Measurements from ENCODE around the gene PKD1L1. TPM values are rescaled to one million over a fixed set of nuclear protein-coding genes. Genes with fewer than 3 reads are reported as not detected.

PKD1L1 gene
- polyA plus RNA-seq, 1 donor (not counting 4 experiments of a cell fraction or from before 2014, with no cell fraction given): 0.04 TPM

DNA sequence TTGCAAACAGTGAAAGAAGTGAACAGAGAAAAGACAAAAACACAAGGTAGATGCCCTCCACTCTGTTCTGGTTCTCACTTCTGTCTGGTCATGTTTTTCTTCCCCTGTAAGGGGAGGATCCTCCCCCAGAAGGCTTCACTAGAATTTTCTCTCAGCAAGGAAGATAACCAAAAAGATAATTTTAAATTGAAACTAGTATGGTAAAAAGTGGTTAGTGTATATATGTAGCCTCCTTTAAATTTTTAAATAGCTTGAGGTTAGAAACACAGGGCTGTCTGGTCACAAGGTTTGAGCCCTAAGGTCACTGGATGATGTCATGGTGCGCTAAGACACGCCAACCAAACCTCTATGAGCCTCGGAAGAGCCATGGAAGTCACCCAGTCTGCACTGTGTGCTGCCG, 5.6 kb upstream of the PKD1L1 start:
- dilution Hi-C loops (cut with MboI; ENCODE audit: extremely low pct_ligation_motif_present, low sequenced_read_pairs): no loop called here
- Histone ChIP-seq H3K4me3 (ENCODE audit: control insufficient read depth in 2 of 3, extremely low read depth in 1 of 3, insufficient read depth in 2 of 3, low read depth in 1 of 3, low read length in 3 of 3) (no peak overlapping the region), H3K9me3 (ENCODE audit: control insufficient read depth, low read depth, low read length) (no peaks in the 10 kb centered on the region), H3K27me3 (ENCODE audit: control insufficient read depth, extremely low read depth, insufficient read depth, low read length) (no peaks in the 10 kb centered on the region), H3K4me1 (ENCODE audit: control insufficient read depth, extremely low read depth, insufficient read depth, low read length) (no peaks in the 10 kb centered on the region), H4K20me1 (ENCODE audit: control insufficient read depth, extremely low read depth, insufficient read depth, low read length) (no peaks in the 10 kb centered on the region), H3K4me2 (ENCODE audit: control insufficient read depth, extremely low read depth, insufficient read depth, low read depth, low read length) (no peak overlapping the region), H3K27ac (ENCODE audit: control insufficient read depth, insufficient read depth, low read length) (no peak overlapping the region), H3K36me3 (ENCODE audit: control insufficient read depth in 2 of 2, extremely low read depth in 1 of 2, insufficient read depth in 2 of 2, low read length in 2 of 2) (peaks cover 5 to 8% of the 10 kb centered on the region in 2 experiments), H3K9ac (ENCODE audit: control insufficient read depth, extremely low read depth, insufficient read depth, low read length) (no peak overlapping the region), H2AFZ (ENCODE audit: control insufficient read depth, low read length) (no peak overlapping the region), H3K9me1 (ENCODE audit: control insufficient read depth, extremely low read depth, insufficient read depth, low read length) (no peaks in the 10 kb centered on the region), H3K79me2 (ENCODE audit: control insufficient read depth, insufficient read depth, low read length) (no peaks in the 10 kb centered on the region)
- no peak for TF ChIP-seq EZH2 (IDR thresholded peaks at IDR 0.05; ENCODE audit: low read length)
- TF ChIP-seq, protein P1, sequence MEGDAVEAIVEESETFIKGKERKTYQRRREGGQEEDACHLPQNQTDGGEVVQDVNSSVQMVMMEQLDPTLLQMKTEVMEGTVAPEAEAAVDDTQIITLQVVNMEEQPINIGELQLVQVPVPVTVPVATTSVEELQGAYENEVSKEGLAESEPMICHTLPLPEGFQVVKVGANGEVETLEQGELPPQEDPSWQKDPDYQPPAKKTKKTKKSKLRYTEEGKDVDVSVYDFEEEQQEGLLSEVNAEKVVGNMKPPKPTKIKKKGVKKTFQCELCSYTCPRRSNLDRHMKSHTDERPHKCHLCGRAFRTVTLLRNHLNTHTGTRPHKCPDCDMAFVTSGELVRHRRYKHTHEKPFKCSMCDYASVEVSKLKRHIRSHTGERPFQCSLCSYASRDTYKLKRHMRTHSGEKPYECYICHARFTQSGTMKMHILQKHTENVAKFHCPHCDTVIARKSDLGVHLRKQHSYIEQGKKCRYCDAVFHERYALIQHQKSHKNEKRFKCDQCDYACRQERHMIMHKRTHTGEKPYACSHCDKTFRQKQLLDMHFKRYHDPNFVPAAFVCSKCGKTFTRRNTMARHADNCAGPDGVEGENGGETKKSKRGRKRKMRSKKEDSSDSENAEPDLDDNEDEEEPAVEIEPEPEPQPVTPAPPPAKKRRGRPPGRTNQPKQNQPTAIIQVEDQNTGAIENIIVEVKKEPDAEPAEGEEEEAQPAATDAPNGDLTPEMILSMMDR (optimal IDR thresholded peaks at IDR 0.05 in 1 of 3, IDR thresholded peaks at IDR 0.05 in 1 of 3, conservative IDR thresholded peaks at IDR 0.05 in 1 of 3; ENCODE audit: extremely low read depth in 1 of 3, insufficient read depth in 2 of 3, low read length in 3 of 3): no peak
- FAIRE-seq (no peak), DNase-seq (ENCODE audit: low read depth, low spot score) (no peak)

DNA sequence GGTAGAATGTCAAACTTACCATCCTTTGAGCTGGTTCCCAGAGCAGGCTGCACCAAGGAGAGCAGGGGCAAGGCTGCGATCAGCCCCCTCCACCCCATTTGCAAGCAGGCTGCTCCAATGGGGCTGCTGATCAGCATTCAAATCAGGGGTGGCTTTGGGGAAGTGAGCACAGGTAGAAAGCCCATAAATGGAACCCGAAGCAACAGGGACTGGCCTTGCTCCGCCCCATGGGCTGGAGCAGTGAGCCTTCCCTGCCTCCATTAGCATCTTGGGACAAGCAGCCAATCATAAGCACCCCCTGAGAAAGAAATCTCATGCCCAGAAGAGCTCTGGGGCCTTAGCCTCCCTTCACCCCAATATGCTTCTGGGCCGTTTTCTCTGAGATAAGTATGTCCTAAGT, 4.0 kb upstream of the PKD1L1 start:
- Histone ChIP-seq H3K27ac (ENCODE audit: control insufficient read depth, insufficient read depth, low read length) (no peak overlapping the region), H3K4me3 (ENCODE audit: control insufficient read depth in 2 of 3, extremely low read depth in 1 of 3, insufficient read depth in 2 of 3, low read depth in 1 of 3, low read length in 3 of 3) (no peak overlapping the region), H3K79me2 (ENCODE audit: control insufficient read depth, insufficient read depth, low read length) (no peaks in the 10 kb centered on the region), H4K20me1 (ENCODE audit: control insufficient read depth, extremely low read depth, insufficient read depth, low read length) (no peaks in the 10 kb centered on the region), H3K9ac (ENCODE audit: control insufficient read depth, extremely low read depth, insufficient read depth, low read length) (no peak overlapping the region), H3K9me1 (ENCODE audit: control insufficient read depth, extremely low read depth, insufficient read depth, low read length) (no peaks in the 10 kb centered on the region), H3K9me3 (ENCODE audit: control insufficient read depth, low read depth, low read length) (no peaks in the 10 kb centered on the region), H2AFZ (ENCODE audit: control insufficient read depth, low read length) (no peak overlapping the region), H3K36me3 (ENCODE audit: control insufficient read depth in 2 of 2, extremely low read depth in 1 of 2, insufficient read depth in 2 of 2, low read length in 2 of 2) (peaks cover 5 to 8% of the 10 kb centered on the region in 2 experiments), H3K4me2 (ENCODE audit: control insufficient read depth, extremely low read depth, insufficient read depth, low read depth, low read length) (no peak overlapping the region), H3K4me1 (ENCODE audit: control insufficient read depth, extremely low read depth, insufficient read depth, low read length) (no peaks in the 10 kb centered on the region), H3K27me3 (ENCODE audit: control insufficient read depth, extremely low read depth, insufficient read depth, low read length) (no peaks in the 10 kb centered on the region)
- DNase-seq (ENCODE audit: low read depth, low spot score) (no peak), FAIRE-seq (no peak)
- dilution Hi-C loops (cut with MboI; ENCODE audit: extremely low pct_ligation_motif_present, low sequenced_read_pairs): no loop called here
- TF ChIP-seq EZH2 (IDR thresholded peaks at IDR 0.05; ENCODE audit: low read length): no peak
- TF ChIP-seq, protein P1 (optimal IDR thresholded peaks at IDR 0.05 in 1 of 3, IDR thresholded peaks at IDR 0.05 in 1 of 3, conservative IDR thresholded peaks at IDR 0.05 in 1 of 3; ENCODE audit: extremely low read depth in 1 of 3, insufficient read depth in 2 of 3, low read length in 3 of 3): no peak
